SIG-M5 (cell line): ENCODE measurements around the gene ADAMTS10.
"Not testable (repeated sequence)": the region's sequence is repeated elsewhere in the genome, so short reads cannot be mapped to it uniquely, and the experiment has no call there.

Source experiments
- DNase-seq: peaks from one replicate; lab custom pipeline; 2025; lab: John Stamatoyannopoulos, UW

ADAMTS10 gene

DNA sequence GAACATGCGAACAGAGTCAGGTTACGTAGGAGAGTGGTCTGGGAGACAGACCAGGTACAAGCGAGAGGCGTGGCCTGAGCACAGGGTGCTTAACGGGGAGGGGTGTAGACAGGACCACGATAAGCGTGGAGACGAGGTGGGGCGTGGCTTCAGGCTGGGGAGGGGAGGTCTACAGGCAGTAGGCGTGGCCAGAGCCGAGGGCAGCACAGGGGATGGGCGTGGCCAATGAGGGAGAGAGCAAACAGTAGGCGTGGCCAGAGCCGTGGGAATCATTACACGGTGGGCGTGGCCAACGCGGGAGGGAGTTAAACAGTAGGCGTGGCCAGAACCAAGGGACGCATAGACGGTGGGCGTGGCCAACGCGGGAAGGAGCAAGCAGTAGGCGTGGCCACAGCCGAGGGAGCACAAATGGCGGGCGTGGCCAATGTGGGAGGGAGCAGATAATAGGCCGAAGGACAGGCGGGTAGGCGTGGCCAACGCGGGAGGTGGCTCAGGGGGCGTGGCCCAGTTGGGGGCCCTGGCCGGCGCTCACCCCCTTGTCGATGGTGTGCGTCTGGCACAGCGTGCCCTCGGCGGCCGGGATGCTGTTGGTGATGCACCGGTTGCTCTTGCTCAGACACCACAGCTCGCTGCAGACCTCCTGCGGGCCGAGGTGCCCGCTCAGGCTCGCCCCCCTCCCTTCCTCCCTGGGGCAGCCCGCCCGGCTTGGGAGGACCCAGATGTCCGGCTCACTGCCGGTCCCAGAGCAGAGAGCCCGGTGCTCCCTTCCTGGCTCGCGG, 18.1 kb downstream of the ADAMTS10 start:
- DNase-seq: no peak

DNA sequence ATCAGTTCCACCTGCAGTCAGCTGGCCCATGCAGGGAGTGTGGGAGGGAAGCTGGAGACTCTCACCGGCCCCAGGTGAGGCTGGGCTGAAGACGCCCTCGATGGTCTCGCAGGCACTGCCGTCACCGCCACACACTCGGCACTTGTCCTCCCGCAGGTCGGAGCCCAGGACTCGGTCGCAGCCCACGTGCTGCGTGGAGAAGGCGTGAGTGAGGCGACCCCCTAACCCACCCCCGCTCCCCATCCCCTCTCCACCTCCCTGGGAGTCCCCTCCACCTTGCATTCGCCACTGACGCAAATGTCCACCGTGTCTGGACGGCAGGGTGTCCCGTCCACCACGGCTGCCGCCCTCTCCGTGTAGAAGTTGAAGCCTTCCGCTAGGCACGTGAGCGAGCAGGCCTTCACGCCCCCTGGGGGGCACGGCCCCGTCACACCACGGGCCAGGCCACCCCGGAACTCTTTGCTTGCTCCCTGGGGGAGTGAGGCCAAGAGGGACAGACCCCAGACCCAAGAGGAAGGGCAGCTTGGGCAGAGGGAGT, 21.3 kb downstream of the ADAMTS10 start:
- DNase-seq: no peak

GRCh38 chr19:8585894-8586750, 24.4 kb downstream of the ADAMTS10 start:
- no peak for DNase-seq

DNA sequence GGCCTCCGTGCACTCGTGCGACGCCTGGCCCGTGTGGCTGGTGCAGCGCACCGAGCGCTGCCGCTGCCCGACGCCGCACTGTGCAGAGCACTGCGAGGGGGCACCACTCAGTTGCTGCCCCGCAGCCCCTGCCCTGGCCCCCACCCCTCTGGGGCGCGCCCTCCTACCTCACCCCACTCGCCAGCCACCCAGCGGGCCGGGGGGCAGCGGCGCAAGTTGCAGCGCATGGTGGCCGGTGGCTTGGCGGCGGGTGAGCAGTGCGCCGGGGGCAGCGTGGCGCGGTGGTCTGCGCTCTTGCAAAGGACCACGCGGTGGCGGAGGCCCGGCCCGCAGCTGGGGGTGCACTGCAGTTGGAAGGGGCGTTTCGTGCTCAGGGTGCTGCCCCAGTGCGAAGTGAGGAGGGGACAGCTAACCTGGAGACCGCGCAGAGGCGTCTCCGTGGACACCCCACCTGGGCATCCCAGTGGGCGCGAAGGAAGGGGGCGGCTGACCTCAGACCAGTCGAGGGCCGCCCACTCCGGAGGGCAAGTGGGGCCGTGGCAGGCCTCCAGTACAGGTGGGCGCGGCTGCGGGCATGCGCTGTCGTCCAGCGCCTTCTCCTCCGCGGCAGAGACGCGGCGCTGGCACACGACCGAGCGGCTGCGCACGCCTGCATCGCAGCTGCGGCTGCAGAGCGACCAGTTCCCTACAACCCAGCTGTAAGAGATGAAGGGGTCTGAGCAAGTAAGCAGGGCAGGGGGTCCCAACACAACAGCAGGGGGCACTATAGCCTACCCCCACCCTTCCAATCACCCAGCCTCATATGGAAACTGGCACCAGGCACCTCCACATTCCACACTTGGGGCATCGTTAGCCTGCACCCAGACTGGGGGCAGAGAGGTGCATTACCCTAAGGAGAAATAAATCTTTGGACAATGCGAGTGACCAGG, 25.3 kb downstream of the ADAMTS10 start:
- DNase-seq: no peak

DNA sequence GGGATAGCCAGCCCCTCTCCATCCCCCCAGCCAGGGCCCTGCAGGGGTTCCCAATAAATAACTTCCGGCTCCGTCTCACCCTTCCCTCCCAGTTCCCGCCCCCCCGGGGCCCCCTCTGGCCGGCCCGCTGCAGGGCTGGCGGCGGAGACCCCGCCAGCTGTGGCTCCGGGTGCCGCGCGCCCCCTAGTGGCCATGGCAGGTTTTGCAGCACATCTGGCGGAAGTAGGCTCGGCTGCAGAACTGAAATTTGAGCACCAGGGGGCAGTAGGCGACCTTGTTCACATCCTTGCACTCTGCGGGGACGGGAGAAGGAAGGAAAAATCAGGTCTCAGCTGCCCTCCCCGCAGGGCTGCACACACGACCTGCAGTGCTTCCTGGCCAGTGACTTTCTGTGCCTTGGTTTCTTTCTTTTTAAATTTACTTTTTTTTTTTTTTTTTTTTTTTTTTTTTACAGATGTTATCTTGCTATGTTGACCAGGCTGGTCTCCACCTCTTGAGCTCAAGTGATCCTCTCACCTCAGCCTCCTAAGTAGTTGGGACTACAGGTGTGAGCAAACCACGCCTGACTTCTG, 29.7 kb downstream of the ADAMTS10 start:
- DNase-seq: no peak

GRCh38 chr19:8578642-8579265, 31.8 kb downstream of the ADAMTS10 start:
- no peak for DNase-seq

DNA sequence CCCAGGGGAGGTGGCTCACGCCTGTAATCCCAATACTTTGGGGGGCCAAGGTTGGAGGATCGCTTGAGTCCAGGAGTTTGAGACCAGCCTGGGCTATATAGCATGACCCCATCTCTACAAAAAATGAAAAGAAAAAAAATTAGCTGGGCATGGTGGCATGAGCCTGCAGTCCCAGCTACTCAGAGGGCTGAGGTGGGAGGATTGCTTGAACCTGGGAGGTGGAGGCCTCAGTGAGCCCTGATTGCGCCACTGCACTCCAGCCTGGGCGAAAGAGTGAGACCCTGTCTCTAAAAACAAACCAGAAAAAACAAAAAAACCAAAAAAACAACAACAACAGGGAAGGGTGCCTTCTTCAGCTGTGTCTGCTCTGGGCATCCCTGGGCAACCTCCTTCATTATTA, 32.8 kb downstream of the ADAMTS10 start:
- no peak for DNase-seq

- DNase-seq: no peak
These were observed 33.3 kb downstream of the ADAMTS10 start, which contains the start of gene MYO1F for GRCh38 chr19:8577247-8577646. TSS of gene MYO1F (minus strand) at chr19:8577442. CDS start at chr19:8577309, 133 bp downstream.

DNA sequence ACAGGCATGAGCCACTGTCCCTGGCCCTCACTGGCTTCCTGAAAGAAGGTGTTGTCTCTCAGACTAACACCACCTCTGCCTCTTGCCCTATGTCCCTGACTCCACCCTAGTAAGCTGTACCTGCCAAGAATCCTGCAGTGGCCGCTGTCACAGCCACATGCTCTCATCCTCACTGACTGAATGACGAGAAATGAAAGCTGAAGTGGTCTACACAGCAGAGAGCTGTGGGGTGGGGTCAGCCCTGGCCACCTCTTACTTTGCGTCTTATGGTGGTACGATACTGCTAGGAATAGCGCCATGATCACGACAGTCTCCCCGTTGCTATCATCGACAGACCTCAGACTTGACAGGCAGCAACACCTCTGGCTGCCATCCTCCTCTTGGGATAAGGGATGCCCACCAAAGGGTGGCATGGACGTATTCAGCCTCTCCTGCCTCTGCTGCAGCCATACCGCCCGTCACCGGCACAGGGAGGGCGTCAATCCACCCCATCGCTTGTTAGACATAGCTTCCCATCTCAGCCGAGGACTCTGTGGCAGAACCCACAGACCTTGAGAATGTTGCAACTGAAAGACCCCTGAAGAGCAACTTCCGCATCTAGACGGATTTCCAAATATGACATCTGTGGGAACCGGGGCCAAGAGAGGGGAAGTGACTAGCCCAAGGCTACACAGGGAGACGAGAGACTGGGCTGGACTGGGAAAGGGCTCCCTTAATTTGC, 34.1 kb downstream of the ADAMTS10 start:
- peak; percentile 79 for DNase-seq

DNA sequence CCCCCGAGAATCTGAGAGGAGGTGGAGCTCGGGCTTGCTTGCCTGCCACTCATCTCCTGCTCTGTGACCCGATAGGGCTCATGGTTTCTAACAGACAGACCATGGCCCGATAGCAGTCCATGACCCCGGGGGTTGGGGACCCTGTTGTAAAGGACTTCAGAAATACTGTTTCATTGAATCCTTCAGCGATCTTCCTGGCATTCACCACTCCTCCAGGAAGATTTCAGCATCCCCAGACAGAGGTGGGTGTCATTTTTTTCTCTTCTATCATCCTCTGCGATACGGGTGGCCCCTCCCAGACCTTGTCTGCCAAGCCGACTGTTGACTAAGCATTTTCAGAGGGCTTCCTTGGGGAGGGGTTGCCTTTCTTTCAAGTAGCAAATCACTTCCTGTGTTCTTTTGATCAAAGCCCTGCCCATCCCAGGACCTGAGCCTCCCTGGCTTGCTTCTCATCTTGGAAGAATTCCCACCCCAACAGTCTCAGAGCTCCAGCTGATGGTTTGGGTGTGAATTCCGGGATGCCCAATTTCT, 35.0 kb downstream of the ADAMTS10 start:
- no peak for DNase-seq

- DNase-seq: not testable (repeated sequence)
These were observed 35.9 kb downstream of the ADAMTS10 start for GRCh38 chr19:8574619-8574922.

DNA sequence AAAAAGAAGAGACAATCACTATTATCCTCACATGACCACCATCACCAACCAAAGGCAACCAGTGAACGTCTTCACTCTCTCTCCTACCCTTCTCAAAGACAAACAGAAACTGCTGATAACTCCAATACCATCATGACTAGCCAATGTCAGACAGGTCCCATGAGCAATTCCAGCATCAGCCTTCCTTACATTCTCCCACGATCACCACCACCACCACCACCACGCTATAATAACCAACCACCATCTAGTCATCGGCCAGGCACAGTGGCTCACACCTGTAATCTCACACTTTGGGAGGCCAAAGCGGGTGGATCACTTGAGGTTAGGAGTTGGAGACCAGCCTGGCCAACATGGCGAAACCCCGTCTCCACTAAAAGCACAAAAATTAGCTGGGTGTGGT, 37.2 kb downstream of the ADAMTS10 start:
- DNase-seq: no peak

GRCh38 chr19:8571006-8571411, 39.5 kb downstream of the ADAMTS10 start:
- peak; percentile 85 for DNase-seq

GRCh38 chr19:8569066-8569771, 41.3 kb downstream of the ADAMTS10 start:
- peak; percentile 67 for DNase-seq

GRCh38 chr19:8567522-8568172, 42.9 kb downstream of the ADAMTS10 start:
- no peak for DNase-seq

DNA sequence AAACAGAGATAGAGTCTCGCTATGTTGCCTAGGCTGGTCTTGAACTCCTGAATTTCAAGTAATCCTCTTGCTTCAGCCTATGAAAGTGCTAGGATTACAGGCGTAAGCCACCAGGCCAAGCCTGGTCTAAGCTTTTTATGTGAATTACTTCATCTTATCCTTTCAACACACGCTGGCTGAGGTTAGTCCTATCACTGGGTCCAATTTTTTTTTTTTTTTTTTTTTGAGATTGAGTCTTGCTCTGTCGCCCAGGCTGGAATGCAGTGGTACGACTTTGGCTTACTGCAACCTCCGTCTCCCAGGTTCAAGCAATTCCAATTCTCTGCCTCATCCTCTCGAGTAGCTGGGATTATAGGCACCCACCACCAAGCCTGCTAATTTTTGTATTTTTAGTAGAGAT, 43.7 kb downstream of the ADAMTS10 start:
- DNase-seq: no peak

GRCh38 chr19:8564866-8565265, 45.6 kb downstream of the ADAMTS10 start:
- DNase-seq: not testable (repeated sequence)

DNA sequence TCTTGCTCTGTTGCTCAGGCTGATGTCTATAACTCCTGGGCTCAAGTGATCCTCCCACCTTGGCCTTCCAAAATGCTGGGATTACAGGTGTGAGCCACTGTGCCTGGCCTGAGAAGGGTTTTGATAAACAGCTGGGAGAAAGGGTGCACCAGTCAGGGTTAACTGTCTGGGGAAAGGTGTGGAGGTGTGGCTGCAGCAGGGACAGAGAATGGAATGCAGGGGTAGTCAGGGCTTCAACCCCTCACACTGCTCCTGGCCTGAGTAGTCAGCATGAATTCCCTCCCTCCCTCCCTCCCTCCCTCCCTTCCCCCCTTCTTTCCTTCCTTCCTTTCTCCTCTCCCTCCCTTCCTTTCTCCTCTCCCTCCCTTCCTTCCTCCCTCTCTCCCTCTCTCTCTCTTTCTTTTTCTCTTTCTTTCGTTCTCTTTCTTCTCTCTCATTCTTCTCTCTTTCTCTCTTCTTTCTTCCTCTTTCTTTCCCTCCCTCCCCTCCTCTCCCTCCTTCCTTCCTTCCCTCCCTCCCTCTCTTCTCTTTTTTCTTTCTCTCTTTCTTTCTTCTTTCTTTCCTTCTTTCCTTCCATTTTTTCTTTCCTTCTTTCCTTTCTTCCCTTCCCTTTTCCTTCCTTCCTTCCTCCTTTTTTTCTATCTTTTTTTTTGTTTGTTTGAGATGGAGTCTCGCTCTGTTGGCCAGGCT, 49.3 kb downstream of the ADAMTS10 start:
- DNase-seq: no peak
